Liver (tissue), 3 donors: ENCODE data around the gene POFUT2.

Experiments
- CTCF ChIP-seq: fragments of 150-350 bp; IDR thresholded peaks from 2 replicates; pipeline ENCODE4 v1.5.1; 2017; ENCODE audit warnings: improper control_type of control experiment, low read depth, low read length; ENCODE audit not compliant: missing input control
- EGR1 ChIP-seq, 2 donors: IDR thresholded peaks; 2 replicates each; pipeline ENCODE4 v1.6.1; 2016 to 2018; ENCODE audit warnings: antibody characterized with exemption in 2 of 2, low read depth in 2 of 2
- FOXA1 ChIP-seq: IDR thresholded peaks from 2 replicates; pipeline ENCODE4 v1.6.1; 2016; ENCODE audit warnings: antibody characterized with exemption
- GABPA ChIP-seq, 2 donors: IDR thresholded peaks in 1 of 2; conservative IDR thresholded peaks in 1 of 2; 2 replicates each; pipeline ENCODE4 v1.6.1; 2016; ENCODE audit warnings: antibody characterized with exemption in 2 of 2, mild to moderate bottlenecking in 1 of 2, moderate library complexity in 1 of 2
- HNF4A ChIP-seq, 2 donors: conservative IDR thresholded peaks; 2 replicates each; pipeline ENCODE4 v1.6.1; 2016; ENCODE audit warnings: antibody characterized with exemption in 2 of 2, mild to moderate bottlenecking in 2 of 2
- JUND ChIP-seq, 2 donors: IDR thresholded peaks; 2 replicates each; pipeline ENCODE4 v1.6.1; 2016; ENCODE audit warnings: antibody characterized with exemption in 2 of 2
- MAX ChIP-seq: IDR thresholded peaks from 2 replicates; pipeline ENCODE4 v1.6.1; 2016; ENCODE audit warnings: antibody characterized with exemption
- REST ChIP-seq: IDR thresholded peaks from 2 replicates; pipeline ENCODE4 v1.6.1; 2016; ENCODE audit warnings: antibody characterized with exemption, mild to moderate bottlenecking
- RXRA ChIP-seq, 2 donors: IDR thresholded peaks; 2 replicates each; pipeline ENCODE4 v1.6.1; 2017 to 2018; ENCODE audit warnings: antibody characterized with exemption in 2 of 2, mild to moderate bottlenecking in 1 of 2
- SP1 ChIP-seq: IDR thresholded peaks from 2 replicates; pipeline ENCODE4 v1.6.1; 2018; ENCODE audit warnings: antibody characterized with exemption, mild to moderate bottlenecking
- TAF1 ChIP-seq: conservative IDR thresholded peaks from 2 replicates; pipeline ENCODE4 v1.6.1; 2016; ENCODE audit warnings: antibody characterized with exemption, mild to moderate bottlenecking
- YY1 ChIP-seq: IDR thresholded peaks from 2 replicates; pipeline ENCODE4 v1.6.1; 2016; ENCODE audit warnings: antibody characterized with exemption, mild to moderate bottlenecking
- ZBTB33 ChIP-seq: IDR thresholded peaks from 2 replicates; pipeline ENCODE4 v1.6.1; 2016; ENCODE audit warnings: antibody characterized with exemption
- donor health status: healthy.
- donor health status: healthy.

- TF ChIP-seq CTCF: no peak
- no peak for TF ChIP-seq RXRA (IDR thresholded peaks at IDR 0.05)
- TF ChIP-seq MAX: no peak
- no peak for TF ChIP-seq GABPA (IDR thresholded peaks at IDR 0.05 in 1 of 2, conservative IDR thresholded peaks at IDR 0.05 in 1 of 2)
- TF ChIP-seq YY1: no peak
- TF ChIP-seq SP1: no peak
- TF ChIP-seq EGR1 (IDR thresholded peaks at IDR 0.05; ENCODE audit: low read depth in 2 of 2): no peak
- TF ChIP-seq FOXA1: no peak
- no peak for TF ChIP-seq JUND (IDR thresholded peaks at IDR 0.05)
- TF ChIP-seq TAF1: no peak
- TF ChIP-seq REST: no peak
- TF ChIP-seq ZBTB33: no peak
- TF ChIP-seq HNF4A (conservative IDR thresholded peaks at IDR 0.05): no peak
These were observed 2.2 kb upstream of the POFUT2 start for GRCh38 chr21:45289655-45290515.
